ENCODE data around the gene CCDC12. TPM values are rescaled to one million over a fixed set of nuclear protein-coding genes. Genes with fewer than 3 reads are reported as not detected.
A peak's percentile ranks its signal among the peaks of the same experiment; 100 is the strongest.

CCDC12 gene
- total RNA-seq, 6 experiments from 2014 or later: 14.6 to 24.2 (median 17.0) TPM

DNA sequence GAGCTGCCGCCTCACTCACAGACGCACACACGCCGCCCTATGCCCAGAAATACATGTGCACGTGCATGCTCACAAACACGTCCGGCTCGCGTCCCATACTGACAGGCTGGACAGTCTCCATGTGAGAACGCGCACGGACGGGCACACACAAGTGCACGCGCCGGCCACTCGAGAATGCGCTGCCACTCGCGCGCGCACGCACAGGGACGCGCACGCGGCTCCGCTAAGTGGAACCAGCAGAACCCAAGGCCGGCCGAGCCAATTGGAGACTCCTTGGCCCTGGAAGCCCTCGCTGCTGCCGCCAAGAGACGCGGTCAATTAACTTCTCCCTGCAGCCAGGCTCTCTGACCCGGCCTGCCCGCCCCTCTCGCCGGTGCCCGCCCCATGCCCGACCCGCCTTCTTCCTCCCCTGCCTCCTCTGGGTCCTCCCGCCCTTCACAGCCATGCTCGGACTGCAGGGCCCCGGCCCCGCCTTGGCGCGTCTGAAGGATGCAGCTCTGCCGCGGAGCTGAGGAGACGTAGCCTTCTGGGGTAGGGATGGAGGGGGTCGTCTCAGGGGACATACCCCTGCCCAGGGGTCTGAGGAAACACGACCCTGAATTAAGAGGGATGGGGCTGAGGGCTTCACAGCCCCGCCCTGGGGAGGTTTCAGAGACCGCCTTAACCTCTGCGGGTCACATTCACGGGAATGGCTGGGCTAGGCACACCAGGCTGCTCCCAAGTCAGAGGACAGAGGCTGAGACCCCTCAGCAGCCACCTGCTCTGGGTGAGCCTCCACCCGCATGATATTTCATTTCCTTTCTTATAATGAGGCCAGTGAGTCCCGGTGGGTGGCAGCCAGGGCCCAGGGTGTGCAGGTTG, 84.0 kb downstream of the CCDC12 start:
- Histone ChIP-seq H3K4me1 (peaks cover 0 to 6% (median 2%) of the 10 kb centered on the region in 4 donors), H3K36me3 (no peaks in the 10 kb centered on the region), H3K27me3 (no peaks in the 10 kb centered on the region), H3K4me3 (peak overlapping the region; percentile 25 to 43 (median 38)), H3K27ac (no peak overlapping the region), H3K9me3 (no peaks in the 10 kb centered on the region)
- intact Hi-C loops (cut with DNase I): no loop called here
- DNase-seq: peak; percentile 56 to 77 (median 75)
- WGBS (ENCODE audit: insufficient coverage, low coverage, low lambda C conversion rate, missing lambda C conversion rate): 2% methylated on average over 6 of the region's 58 CpGs
- TF ChIP-seq CTCF (IDR thresholded peaks at IDR 0.05) (no peak), POLR2A (IDR thresholded peaks at IDR 0.05) (no peak)
- ATAC-seq: peak; percentile 59 to 75 (median 70)

DNA sequence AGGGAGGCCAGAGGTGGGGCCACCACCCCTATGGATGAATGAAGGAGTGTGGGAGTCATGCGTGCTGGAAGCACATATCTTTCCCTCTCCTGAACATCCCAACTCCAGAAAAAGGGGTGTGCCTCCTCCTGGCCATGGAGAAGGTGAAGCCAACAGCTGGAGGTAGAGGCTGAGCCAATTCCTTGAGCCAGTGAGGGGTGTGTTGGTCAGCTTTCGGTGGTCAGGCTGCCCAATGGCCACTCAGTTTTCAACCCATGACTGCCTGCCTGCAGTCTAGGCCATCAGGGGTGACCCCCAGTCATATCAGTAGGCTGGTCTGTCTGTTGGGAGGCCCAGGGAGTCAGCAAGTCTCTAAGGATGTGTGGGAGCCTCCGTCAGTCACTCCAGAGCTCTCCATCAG, 85.4 kb downstream of the CCDC12 start:
- no peaks in the 10 kb centered on the region for H3K36me3 ChIP-seq
- H3K9me3 ChIP-seq: no peaks in the 10 kb centered on the region
- no peak overlapping the region for H3K27ac ChIP-seq
- no peak for TF ChIP-seq POLR2A (IDR thresholded peaks at IDR 0.05)
- no peak for TF ChIP-seq CTCF (IDR thresholded peaks at IDR 0.05)
- H3K4me3 ChIP-seq: no peak overlapping the region
- ATAC-seq: no peak
- H3K27me3 ChIP-seq: no peaks in the 10 kb centered on the region
- no peak for DNase-seq
- intact Hi-C loops (cut with DNase I): no loop called here
- WGBS (ENCODE audit: insufficient coverage, low coverage, low lambda C conversion rate, missing lambda C conversion rate): 86% methylated on average over 2 of the region's 3 CpGs
- H3K4me1 ChIP-seq: peaks cover 0 to 6% (median 2%) of the 10 kb centered on the region in 4 donors

- Histone ChIP-seq H3K4me1 (peaks cover 0 to 6% (median 2%) of the 10 kb centered on the region in 4 donors), H3K27ac (no peak overlapping the region), H3K27me3 (no peaks in the 10 kb centered on the region), H3K4me3 (no peak overlapping the region), H3K9me3 (no peaks in the 10 kb centered on the region), H3K36me3 (no peaks in the 10 kb centered on the region)
- no peak for DNase-seq
- no peak for ATAC-seq
- intact Hi-C loops (cut with DNase I): no loop called here
- WGBS (ENCODE audit: insufficient coverage, low coverage, low lambda C conversion rate, missing lambda C conversion rate): no CpG with 5 or more reads among the region's 1 CpG
- TF ChIP-seq CTCF (IDR thresholded peaks at IDR 0.05) (no peak), POLR2A (IDR thresholded peaks at IDR 0.05) (no peak)
Observed at GRCh38 chr3:46890132-46890531, 86.4 kb downstream of the CCDC12 start.

- TF ChIP-seq CTCF (IDR thresholded peaks at IDR 0.05) (no peak), POLR2A (IDR thresholded peaks at IDR 0.05) (no peak)
- 44% methylated on average over 5 of the region's 6 CpGs for WGBS (ENCODE audit: insufficient coverage, low coverage, low lambda C conversion rate, missing lambda C conversion rate)
- intact Hi-C loops (cut with DNase I): no loop called here
- no peak for DNase-seq
- Histone ChIP-seq H3K4me3 (no peak overlapping the region), H3K9me3 (no peaks in the 10 kb centered on the region), H3K36me3 (no peaks in the 10 kb centered on the region), H3K27ac (no peak overlapping the region), H3K4me1 (peaks cover 0 to 6% (median 2%) of the 10 kb centered on the region in 4 donors), H3K27me3 (no peaks in the 10 kb centered on the region)
- ATAC-seq: no peak
Observed at GRCh38 chr3:46889381-46890110, 87.0 kb downstream of the CCDC12 start.
